Gastrocnemius medialis (tissue), 4 donors: ENCODE measurements around the gene NCMAP.

Experiments
- CTCF ChIP-seq, 5 experiments: fragments of 450-650 bp in 3 of 5; fragments of 200-600 bp in 2 of 5; sonication (generic) in 2 of 5; IDR thresholded peaks in 4 of 5; conservative IDR thresholded peaks in 1 of 5; 1 replicate in 4 of 5; 2 replicates in 1 of 5; pipeline ENCODE4 v1.5.1; 2016 to 2019; ENCODE audit warnings: antibody characterized with exemption in 5 of 5, mild to moderate bottlenecking in 3 of 5, moderate library complexity in 3 of 5
- POLR2A ChIP-seq, 2 donors: fragments of 450-650 bp; IDR thresholded peaks; one replicate each; pipeline ENCODE4 v1.6.1; 2017; ENCODE audit warnings: antibody characterized with exemption in 2 of 2, mild to moderate bottlenecking in 2 of 2, moderate library complexity in 2 of 2

- TF ChIP-seq POLR2A (IDR thresholded peaks at IDR 0.05) (no peak), CTCF (IDR thresholded peaks at IDR 0.05 in 4 of 5, conservative IDR thresholded peaks at IDR 0.05 in 1 of 5) (no peak)
These were observed 44.7 kb downstream of the NCMAP start for GRCh38 chr1:24600551-24600950.
